Measurements from ENCODE around the gene KLHL21. TPM values are rescaled to one million over a fixed set of nuclear protein-coding genes. Genes with fewer than 3 reads are reported as not detected.

KLHL21 gene
- total and polyA plus RNA-seq, 2 experiments from 2014 or later: 17.7 to 39.3 TPM

GRCh38 chr1:6632588-6633514 lies 30.2 kb upstream of the KLHL21 start:
- no peak overlapping the region for H3K4me3 ChIP-seq
- H3K9me2 ChIP-seq (ENCODE audit: insufficient read depth): no peaks in the 10 kb centered on the region
- TF ChIP-seq EZH2phosphoT487 (IDR thresholded peaks at IDR 0.05; ENCODE audit: insufficient read depth, low read depth) (no peak), EZH2 (IDR thresholded peaks at IDR 0.05; ENCODE audit: insufficient read depth, poor library complexity, severe bottlenecking) (no peak)
- H3K27me3 ChIP-seq (replicated peaks; ENCODE audit: insufficient read depth): no peaks in the 10 kb centered on the region
- H3F3A ChIP-seq (ENCODE audit: insufficient read depth): no peaks in the 10 kb centered on the region
- no peak overlapping the region for H3K27ac ChIP-seq
- peaks cover 4% of the 10 kb centered on the region; the same call in 1 of the 2 replicates for H3K36me3 ChIP-seq (ENCODE audit: low read depth)
- H3K79me2 ChIP-seq (ENCODE audit: insufficient read depth): peaks cover 13% of the 10 kb centered on the region
- H4K20me1 ChIP-seq (ENCODE audit: insufficient read depth): no peaks in the 10 kb centered on the region
- H2AFZ ChIP-seq: no peak overlapping the region
- WGBS, 2 experiments (ENCODE audit: low coverage in 1 of 2, low lambda C conversion rate in 2 of 2, missing lambda C conversion rate in 2 of 2): 85 to 86% methylated on average over 30 of the region's 30 CpGs
- 0 out of 2 replicates have a peak, but pooled peaks cover under 1% of the 10 kb centered on the region for H3K4me1 ChIP-seq (ENCODE audit: insufficient read depth)
- H3K9ac ChIP-seq: no peak overlapping the region
- H3K4me2 ChIP-seq (ENCODE audit: unreplicated experiment): no peak overlapping the region
- in situ Hi-C loops (cut with MboI): no loop called here
- no peaks in the 10 kb centered on the region for H3K9me3 ChIP-seq (ENCODE audit: low read depth)
- DNase-seq: no peak

- 98 to 100% methylated on average over 8 of the region's 8 CpGs for WGBS, 2 experiments (ENCODE audit: low coverage in 1 of 2, low lambda C conversion rate in 2 of 2, missing lambda C conversion rate in 2 of 2)
- in situ Hi-C loops (cut with MboI): no loop called here
- peaks cover 31% of the 10 kb centered on the region for H3K79me2 ChIP-seq (ENCODE audit: insufficient read depth)
- TF ChIP-seq EZH2 (IDR thresholded peaks at IDR 0.05; ENCODE audit: insufficient read depth, poor library complexity, severe bottlenecking) (no peak), EZH2phosphoT487 (IDR thresholded peaks at IDR 0.05; ENCODE audit: insufficient read depth, low read depth) (no peak)
- H3F3A ChIP-seq (ENCODE audit: insufficient read depth): no peaks in the 10 kb centered on the region
- H3K9me2 ChIP-seq (ENCODE audit: insufficient read depth): no peaks in the 10 kb centered on the region
- no peaks in the 10 kb centered on the region for H4K20me1 ChIP-seq (ENCODE audit: insufficient read depth)
- no peaks in the 10 kb centered on the region for H3K9me3 ChIP-seq (ENCODE audit: low read depth)
- peaks cover 4% of the 10 kb centered on the region; the same call in 1 of the 2 replicates for H3K36me3 ChIP-seq (ENCODE audit: low read depth)
- H3K27me3 ChIP-seq (replicated peaks; ENCODE audit: insufficient read depth): no peaks in the 10 kb centered on the region
- no peak overlapping the region for H2AFZ ChIP-seq
- H3K4me1 ChIP-seq (ENCODE audit: insufficient read depth): no peaks in the 10 kb centered on the region
- no peak overlapping the region for H3K9ac ChIP-seq
- H3K4me3 ChIP-seq: no peak overlapping the region
- no peak overlapping the region for H3K4me2 ChIP-seq (ENCODE audit: unreplicated experiment)
- DNase-seq: no peak
- no peak overlapping the region for H3K27ac ChIP-seq
Measured at GRCh38 chr1:6631058-6631457, 28.4 kb upstream of the KLHL21 start.

GRCh38 chr1:6630027-6630426 lies 27.4 kb upstream of the KLHL21 start:
- H3F3A ChIP-seq (ENCODE audit: insufficient read depth): no peaks in the 10 kb centered on the region
- H3K4me3 ChIP-seq: no peak overlapping the region
- no peaks in the 10 kb centered on the region for H3K27me3 ChIP-seq (replicated peaks; ENCODE audit: insufficient read depth)
- peaks cover 36% of the 10 kb centered on the region for H3K79me2 ChIP-seq (ENCODE audit: insufficient read depth)
- no peaks in the 10 kb centered on the region for H3K9me3 ChIP-seq (ENCODE audit: low read depth)
- in situ Hi-C loops (cut with MboI): no loop called here
- H3K36me3 ChIP-seq (ENCODE audit: low read depth): peaks cover 4% of the 10 kb centered on the region; the same call in 1 of the 2 replicates
- no peak for TF ChIP-seq EZH2phosphoT487 (IDR thresholded peaks at IDR 0.05; ENCODE audit: insufficient read depth, low read depth)
- TF ChIP-seq EZH2 (IDR thresholded peaks at IDR 0.05; ENCODE audit: insufficient read depth, poor library complexity, severe bottlenecking): no peak
- no peaks in the 10 kb centered on the region for H3K4me1 ChIP-seq (ENCODE audit: insufficient read depth)
- H3K9ac ChIP-seq: no peak overlapping the region
- no peak overlapping the region for H2AFZ ChIP-seq
- no peak overlapping the region for H3K4me2 ChIP-seq (ENCODE audit: unreplicated experiment)
- 95 to 96% methylated on average over 8 of the region's 8 CpGs for WGBS, 2 experiments (ENCODE audit: low coverage in 1 of 2, low lambda C conversion rate in 2 of 2, missing lambda C conversion rate in 2 of 2)
- DNase-seq: no peak
- H4K20me1 ChIP-seq (ENCODE audit: insufficient read depth): no peaks in the 10 kb centered on the region
- no peak overlapping the region for H3K27ac ChIP-seq
- H3K9me2 ChIP-seq (ENCODE audit: insufficient read depth): no peaks in the 10 kb centered on the region

- peaks cover 4% of the 10 kb centered on the region; the same call in 1 of the 2 replicates for H3K36me3 ChIP-seq (ENCODE audit: low read depth)
- no peaks in the 10 kb centered on the region for H4K20me1 ChIP-seq (ENCODE audit: insufficient read depth)
- peaks cover 41% of the 10 kb centered on the region for H3K79me2 ChIP-seq (ENCODE audit: insufficient read depth)
- peaks cover 7% of the 10 kb centered on the region for H3F3A ChIP-seq (ENCODE audit: insufficient read depth)
- no peak overlapping the region for H3K4me2 ChIP-seq (ENCODE audit: unreplicated experiment)
- H3K9me3 ChIP-seq (ENCODE audit: low read depth): no peaks in the 10 kb centered on the region
- H3K27ac ChIP-seq: no peak overlapping the region
- H3K27me3 ChIP-seq (replicated peaks; ENCODE audit: insufficient read depth): no peaks in the 10 kb centered on the region
- no peaks in the 10 kb centered on the region for H3K9me2 ChIP-seq (ENCODE audit: insufficient read depth)
- no peak overlapping the region for H3K4me3 ChIP-seq
- no peak overlapping the region for H2AFZ ChIP-seq
- H3K9ac ChIP-seq: no peak overlapping the region
- TF ChIP-seq EZH2phosphoT487 (IDR thresholded peaks at IDR 0.05; ENCODE audit: insufficient read depth, low read depth) (no peak), EZH2 (IDR thresholded peaks at IDR 0.05; ENCODE audit: insufficient read depth, poor library complexity, severe bottlenecking) (no peak)
- in situ Hi-C loops (cut with MboI): no loop called here
- WGBS, 2 experiments (ENCODE audit: low coverage in 1 of 2, low lambda C conversion rate in 2 of 2, missing lambda C conversion rate in 2 of 2): 86 to 87% methylated on average over 12 of the region's 12 CpGs
- no peaks in the 10 kb centered on the region for H3K4me1 ChIP-seq (ENCODE audit: insufficient read depth)
- DNase-seq: no peak
Measured at GRCh38 chr1:6628971-6629479, 26.4 kb upstream of the KLHL21 start.

Data from GM23248 (cell line).